Left renal pelvis (tissue), 4 donors: ENCODE results near the gene DNM3. TPM values are rescaled to one million over a fixed set of nuclear protein-coding genes. Genes with fewer than 3 reads are reported as not detected.

Experiments used
- DNase-seq, 4 donors: peaks; one replicate each; pipeline ENCODE4 v3.0.0-alpha.2; 2013; ENCODE audit warnings: low read depth in 4 of 4, low spot score in 3 of 4
- polyA plus RNA-seq, 4 donors: library from polyadenylated mRNA; unstranded; fragments of 120-200 nt; gene quantifications; one replicate each; pipeline ENCODE4 v1.2.1, GENCODE V29; 2013; ENCODE audit not compliant: insufficient read length in 4 of 4

DNM3 gene
- polyA plus RNA-seq, 4 donors: 3.8 to 6.6 (median 4.6) TPM

GRCh38 chr1:172135076-172135672, 293.9 kb downstream of the DNM3 start:
- no peak for DNase-seq

- no peak for DNase-seq
Measured at GRCh38 chr1:172135978-172136610, 294.8 kb downstream of the DNM3 start.

- no peak for DNase-seq
Measured at GRCh38 chr1:172136925-172137324, 295.6 kb downstream of the DNM3 start.

- DNase-seq: no peak
Measured at GRCh38 chr1:172137703-172138454, 296.6 kb downstream of the DNM3 start.

GRCh38 chr1:172138634-172139033, 297.3 kb downstream of the DNM3 start:
- DNase-seq: no peak

- no peak for DNase-seq
Measured at GRCh38 chr1:172139196-172139595, 297.9 kb downstream of the DNM3 start.

GRCh38 chr1:172140072-172140471, 298.8 kb downstream of the DNM3 start:
- DNase-seq: no peak

GRCh38 chr1:172140591-172140990, 299.3 kb downstream of the DNM3 start:
- DNase-seq: no peak

- no peak for DNase-seq
Measured at GRCh38 chr1:172141341-172141881, 300.1 kb downstream of the DNM3 start.

- no peak for DNase-seq
Measured at GRCh38 chr1:172142324-172142723, 301.0 kb downstream of the DNM3 start.

- no peak for DNase-seq
Measured at GRCh38 chr1:172143384-172144055, 302.2 kb downstream of the DNM3 start.

GRCh38 chr1:172144445-172145061, 303.3 kb downstream of the DNM3 start:
- peak; percentile 80 to 84 (median 82) for DNase-seq

- no peak for DNase-seq
Measured at GRCh38 chr1:172145231-172145651, 303.9 kb downstream of the DNM3 start.

GRCh38 chr1:172145656-172146055, 304.4 kb downstream of the DNM3 start:
- no peak for DNase-seq

- DNase-seq: no peak
Measured at GRCh38 chr1:172146141-172146850, 305.0 kb downstream of the DNM3 start.

- no peak for DNase-seq
Measured at GRCh38 chr1:172147541-172147940, 306.2 kb downstream of the DNM3 start.

GRCh38 chr1:172148213-172148612, 306.9 kb downstream of the DNM3 start:
- no peak for DNase-seq

GRCh38 chr1:172148707-172149106, 307.4 kb downstream of the DNM3 start:
- no peak for DNase-seq

- DNase-seq: no peak
Measured at GRCh38 chr1:172149346-172149745, 308.0 kb downstream of the DNM3 start.

GRCh38 chr1:172154551-172154950, 313.3 kb downstream of the DNM3 start:
- DNase-seq: no peak
